ENCODE results near the gene DCXR.
"Not testable (repeated sequence)": the region's sequence is repeated elsewhere in the genome, so short reads cannot be mapped to it uniquely, and the experiment has no call there.

DCXR gene

GRCh38 chr17:82039695-82040299 lies 2.3 kb upstream of the DCXR start:
- DNase-seq (ENCODE audit: low read depth in 2 of 2) = no peak

GRCh38 chr17:82038796-82039409 lies 1.4 kb upstream of the DCXR start:
- DNase-seq (ENCODE audit: low read depth in 2 of 2) = not testable (repeated sequence)

GRCh38 chr17:82037889-82038195 lies 345 bp upstream of the DCXR start:
- no peak for DNase-seq (ENCODE audit: low read depth in 2 of 2)

- DNase-seq (ENCODE audit: low read depth in 2 of 2) = no peak
Measured at GRCh38 chr17:82036634-82037091, 834 bp downstream of the DCXR start.

- no peak for DNase-seq (ENCODE audit: low read depth in 2 of 2)
Measured at GRCh38 chr17:82035956-82036633, 1.4 kb downstream of the DCXR start.

GRCh38 chr17:82035488-82035887 lies 2.0 kb downstream of the DCXR start:
- DNase-seq (ENCODE audit: low read depth in 2 of 2) = no peak

GRCh38 chr17:82034371-82035011 lies 3.0 kb downstream of the DCXR start:
- DNase-seq (ENCODE audit: low read depth in 2 of 2) = no peak

- DNase-seq (ENCODE audit: low read depth in 2 of 2) = no peak
Measured at GRCh38 chr17:82033359-82034085, 4.0 kb downstream of the DCXR start.

GRCh38 chr17:82031885-82032627 lies 5.4 kb downstream of the DCXR start:
- no peak for DNase-seq (ENCODE audit: low read depth in 2 of 2)

GRCh38 chr17:82031303-82031884 lies 6.1 kb downstream of the DCXR start, which contains the start of gene RAC3:
TSS of gene RAC3 (plus strand) at chr17:82031678. CDS start at chr17:82031762, 84 bp downstream.
- no peak for DNase-seq (ENCODE audit: low read depth in 2 of 2)

- DNase-seq (ENCODE audit: low read depth in 2 of 2) = peak; percentile 62 to 67
Measured at GRCh38 chr17:82030470-82031302, 6.8 kb downstream of the DCXR start.

GRCh38 chr17:82029990-82030469 lies 7.5 kb downstream of the DCXR start:
- no peak for DNase-seq (ENCODE audit: low read depth in 2 of 2)

- no peak for DNase-seq (ENCODE audit: low read depth in 2 of 2)
Measured at GRCh38 chr17:82029391-82029790, 8.1 kb downstream of the DCXR start.

GRCh38 chr17:82028966-82029365 lies 8.5 kb downstream of the DCXR start:
- no peak for DNase-seq (ENCODE audit: low read depth in 2 of 2)

GRCh38 chr17:82028246-82028645 lies 9.3 kb downstream of the DCXR start:
- DNase-seq (ENCODE audit: low read depth in 2 of 2) = no peak

- DNase-seq (ENCODE audit: low read depth in 2 of 2) = no peak
Measured at GRCh38 chr17:82025401-82026107, 11.9 kb downstream of the DCXR start.

GRCh38 chr17:82024859-82025258 lies 12.6 kb downstream of the DCXR start:
- no peak for DNase-seq (ENCODE audit: low read depth in 2 of 2)

- DNase-seq (ENCODE audit: low read depth in 2 of 2) = no peak
Measured at GRCh38 chr17:82023447-82024241, 13.9 kb downstream of the DCXR start.
